BLaER1 treated with 17β-estradiol and CSF1 and Interleukin-3, amounts not matched to agents 10 nM and 100 nM (cell line): Measurements from ENCODE around the gene ZNF276.

ENCODE experiments used
- H3K27ac ChIP-seq, 11 experiments: shearing (Covaris generic); formaldehyde crosslinking; 2 replicates each; pipeline ENCODE4 v1.8.1; 2022
- H3K27me3 ChIP-seq, 11 experiments: shearing (Covaris generic); formaldehyde crosslinking; 2 replicates each; pipeline ENCODE4 v1.8.1; 2022
- H3K36me3 ChIP-seq, 11 experiments: shearing (Covaris generic); formaldehyde crosslinking; 2 replicates each; pipeline ENCODE4 v1.8.1; 2022
- H3K4me1 ChIP-seq, 10 experiments: shearing (Covaris generic); formaldehyde crosslinking; 2 replicates each; pipeline ENCODE4 v1.8.1; 2022
- H3K4me2 ChIP-seq, 11 experiments: shearing (Covaris generic); formaldehyde crosslinking; 2 replicates each; pipeline ENCODE4 v1.8.1; 2022
- H3K4me3 ChIP-seq, 10 experiments: shearing (Covaris generic); formaldehyde crosslinking; 2 replicates each; pipeline ENCODE4 v1.8.1; 2022
- H3K9ac ChIP-seq, 11 experiments: shearing (Covaris generic); formaldehyde crosslinking; 2 replicates each; pipeline ENCODE4 v1.8.1; 2022
- H3K9me3 ChIP-seq, 11 experiments: shearing (Covaris generic); formaldehyde crosslinking; replicated peaks in 1 of 11; 2 replicates each; pipeline ENCODE4 v1.8.1; 2022
- H4K20me1 ChIP-seq, 11 experiments: shearing (Covaris generic); formaldehyde crosslinking; 2 replicates each; pipeline ENCODE4 v1.8.1; 2022
- Cebpa-rat ChIP-seq, 11 experiments: shearing (Covaris generic); IDR thresholded peaks; 2 replicates each; pipeline ENCODE4 v1.8.1; 2022

Gene ZNF276

GRCh38 chr16:89746043-89746442 is 24.7 kb downstream of the ZNF276 start:
- H3K9me3 ChIP-seq = no peaks in the 10 kb centered on the region
- peaks cover 0 to 71% (median 31%) of the 10 kb centered on the region in 11 experiments; a peak in 18 of 22 replicates for H4K20me1 ChIP-seq
- no peak overlapping the region for H3K9ac ChIP-seq
- no peak overlapping the region for H3K4me2 ChIP-seq
- H3K4me1 ChIP-seq = peaks cover 7 to 22% (median 13%) of the 10 kb centered on the region in 10 experiments; a peak in 17 of 20 replicates
- H3K27ac ChIP-seq = no peak overlapping the region
- TF ChIP-seq Cebpa-rat (IDR thresholded peaks at IDR 0.05) = no peak
- no peak overlapping the region for H3K4me3 ChIP-seq
- H3K36me3 ChIP-seq = peaks cover 0 to 100% (median 98%) of the 10 kb centered on the region in 11 experiments; a peak in 20 of 22 replicates
- no peaks in the 10 kb centered on the region for H3K27me3 ChIP-seq

GRCh38 chr16:89748076-89748475 is 26.7 kb downstream of the ZNF276 start:
- H3K4me1 ChIP-seq = peaks cover 7 to 16% (median 11%) of the 10 kb centered on the region in 10 experiments; a peak in 17 of 20 replicates
- H4K20me1 ChIP-seq = peaks cover 0 to 59% (median 25%) of the 10 kb centered on the region in 11 experiments; a peak in 13 of 22 replicates
- H3K9me3 ChIP-seq = no peaks in the 10 kb centered on the region
- no peaks in the 10 kb centered on the region for H3K27me3 ChIP-seq
- no peak for TF ChIP-seq Cebpa-rat (IDR thresholded peaks at IDR 0.05)
- H3K4me3 ChIP-seq = no peak overlapping the region
- H3K9ac ChIP-seq = no peak overlapping the region
- H3K27ac ChIP-seq = no peak overlapping the region
- no peak overlapping the region for H3K4me2 ChIP-seq
- H3K36me3 ChIP-seq = peaks cover 0 to 100% (median 97%) of the 10 kb centered on the region in 11 experiments; a peak in 20 of 22 replicates

GRCh38 chr16:89748921-89749320 is 27.6 kb downstream of the ZNF276 start:
- H3K4me1 ChIP-seq = peaks cover 6 to 16% (median 11%) of the 10 kb centered on the region in 10 experiments; a peak in 17 of 20 replicates
- peaks cover 0 to 100% (median 97%) of the 10 kb centered on the region in 11 experiments; a peak in 20 of 22 replicates for H3K36me3 ChIP-seq
- H3K9me3 ChIP-seq = no peaks in the 10 kb centered on the region
- H3K27ac ChIP-seq = no peak overlapping the region
- peak overlapping the region in 2 of 11 experiments; percentile 61 to 79; a peak in 3 of 22 replicates for H3K4me2 ChIP-seq
- TF ChIP-seq Cebpa-rat (IDR thresholded peaks at IDR 0.05) = no peak
- H4K20me1 ChIP-seq = peaks cover 0 to 57% (median 26%) of the 10 kb centered on the region in 11 experiments; a peak in 11 of 22 replicates
- H3K9ac ChIP-seq = no peak overlapping the region
- H3K4me3 ChIP-seq = no peak overlapping the region
- H3K27me3 ChIP-seq = no peaks in the 10 kb centered on the region

GRCh38 chr16:89749637-89750036 is 28.3 kb downstream of the ZNF276 start:
- no peaks in the 10 kb centered on the region for H3K27me3 ChIP-seq
- H3K36me3 ChIP-seq = peaks cover 0 to 100% (median 97%) of the 10 kb centered on the region in 11 experiments; a peak in 20 of 22 replicates
- no peak overlapping the region for H3K4me3 ChIP-seq
- peaks cover 6 to 17% (median 12%) of the 10 kb centered on the region in 10 experiments; a peak in 17 of 20 replicates for H3K4me1 ChIP-seq
- H3K27ac ChIP-seq = peak overlapping the region in 1 of 11 experiments; percentile 9; a peak in 1 of 22 replicates
- H4K20me1 ChIP-seq = peaks cover 0 to 56% (median 22%) of the 10 kb centered on the region in 11 experiments; a peak in 11 of 22 replicates
- peak overlapping the region in 8 of 11 experiments; percentile 6 to 79 (median 44); a peak in 12 of 22 replicates for H3K4me2 ChIP-seq
- no peak overlapping the region; a peak in 1 of 22 replicates for H3K9ac ChIP-seq
- no peak for TF ChIP-seq Cebpa-rat (IDR thresholded peaks at IDR 0.05)
- H3K9me3 ChIP-seq = no peaks in the 10 kb centered on the region

- no peaks in the 10 kb centered on the region for H3K9me3 ChIP-seq
- no peak for TF ChIP-seq Cebpa-rat (IDR thresholded peaks at IDR 0.05)
- H3K4me3 ChIP-seq = no peak overlapping the region
- H3K4me1 ChIP-seq = peaks cover 31 to 51% (median 40%) of the 10 kb centered on the region in 10 experiments
- H3K27ac ChIP-seq = peak overlapping the region in 6 of 11 experiments; percentile 6 to 95 (median 78); a peak in 8 of 22 replicates
- peak overlapping the region in 1 of 11 experiments; percentile 95; a peak in 1 of 22 replicates for H3K4me2 ChIP-seq
- H3K36me3 ChIP-seq = peaks cover 0 to 99% (median 93%) of the 10 kb centered on the region in 11 experiments; a peak in 19 of 22 replicates
- no peaks in the 10 kb centered on the region for H3K27me3 ChIP-seq
- H4K20me1 ChIP-seq = peaks cover 0 to 14% (median 2%) of the 10 kb centered on the region in 11 experiments; a peak in 9 of 22 replicates
- 0 out of 22 replicates have a peak overlapping the region, but pooled peaks of 1 of the 11 experiments have one; percentile 19 for H3K9ac ChIP-seq
Measured at GRCh38 chr16:89759746-89760340, 38.5 kb downstream of the ZNF276 start.

GRCh38 chr16:89761304-89761922 is 40.1 kb downstream of the ZNF276 start:
- H3K4me2 ChIP-seq = peak overlapping the region; percentile 43 to 98 (median 69)
- peaks cover 43 to 66% (median 55%) of the 10 kb centered on the region in 10 experiments for H3K4me1 ChIP-seq
- peak overlapping the region in 9 of 11 experiments; percentile 18 to 95 (median 61); a peak in 18 of 22 replicates for H3K27ac ChIP-seq
- H3K36me3 ChIP-seq = peaks cover 0 to 93% (median 85%) of the 10 kb centered on the region in 11 experiments; a peak in 19 of 22 replicates
- H3K4me3 ChIP-seq = peak overlapping the region; percentile 6 to 58 (median 36); a peak in 15 of 20 replicates
- no peaks in the 10 kb centered on the region for H3K27me3 ChIP-seq
- TF ChIP-seq Cebpa-rat (IDR thresholded peaks at IDR 0.05) = no peak
- peaks cover 0 to 8% (median 0%) of the 10 kb centered on the region in 11 experiments; a peak in 3 of 22 replicates for H4K20me1 ChIP-seq
- peak overlapping the region; percentile 5 to 65 (median 49); a peak in 19 of 22 replicates for H3K9ac ChIP-seq
- no peaks in the 10 kb centered on the region for H3K9me3 ChIP-seq

- H3K9me3 ChIP-seq = no peaks in the 10 kb centered on the region
- peaks cover 45 to 87% (median 62%) of the 10 kb centered on the region in 10 experiments for H3K4me1 ChIP-seq
- H3K36me3 ChIP-seq = peaks cover 0 to 93% (median 86%) of the 10 kb centered on the region in 11 experiments; a peak in 20 of 22 replicates
- peak; percentile 95 to 99 (median 98) for TF ChIP-seq Cebpa-rat (IDR thresholded peaks at IDR 0.05)
- H3K27ac ChIP-seq = peak overlapping the region; percentile 45 to 95 (median 91); a peak in 21 of 22 replicates
- H3K4me3 ChIP-seq = peak overlapping the region in 9 of 10 experiments; percentile 24 to 62 (median 43); a peak in 14 of 20 replicates
- no peaks in the 10 kb centered on the region for H3K27me3 ChIP-seq
- peak overlapping the region in 10 of 11 experiments; percentile 44 to 81 (median 76); a peak in 20 of 22 replicates for H3K9ac ChIP-seq
- no peaks in the 10 kb centered on the region; a peak in 1 of 22 replicates for H4K20me1 ChIP-seq
- peak overlapping the region; percentile 81 to 98 (median 92) for H3K4me2 ChIP-seq
Measured at GRCh38 chr16:89764711-89765201, 43.4 kb downstream of the ZNF276 start.

GRCh38 chr16:89765292-89765830 is 44.0 kb downstream of the ZNF276 start:
- H3K27me3 ChIP-seq = no peaks in the 10 kb centered on the region
- peaks cover 5 to 93% (median 86%) of the 10 kb centered on the region in 11 experiments; a peak in 20 of 22 replicates for H3K36me3 ChIP-seq
- peak overlapping the region in 10 of 11 experiments; percentile 44 to 81 (median 76); a peak in 20 of 22 replicates for H3K9ac ChIP-seq
- peak overlapping the region; percentile 45 to 95 (median 91); a peak in 21 of 22 replicates for H3K27ac ChIP-seq
- peaks cover 0 to 4% (median 0%) of the 10 kb centered on the region in 11 experiments; a peak in 2 of 22 replicates for H4K20me1 ChIP-seq
- H3K9me3 ChIP-seq = no peaks in the 10 kb centered on the region
- TF ChIP-seq Cebpa-rat (IDR thresholded peaks at IDR 0.05) = peak in 2 of 11 experiments; percentile 10 to 39; a peak in 3 of 22 replicates
- H3K4me3 ChIP-seq = peak overlapping the region in 9 of 10 experiments; percentile 24 to 62 (median 43); a peak in 12 of 20 replicates
- H3K4me1 ChIP-seq = peaks cover 45 to 84% (median 61%) of the 10 kb centered on the region in 10 experiments
- peak overlapping the region; percentile 81 to 98 (median 92) for H3K4me2 ChIP-seq
